ENCODE measurements around the gene CT47B1. TPM values are rescaled to one million over a fixed set of nuclear protein-coding genes. Genes with fewer than 3 reads are reported as not detected.
A peak's percentile ranks its signal among the peaks of the same experiment; 100 is the strongest.
"Not testable (repeated sequence)": the region's sequence is repeated elsewhere in the genome, so short reads cannot be mapped to it uniquely, and the experiment has no call there.

CT47B1 gene
- total RNA-seq (2014; rRNA removed; shearing (Covaris generic)) = not detected in 2 replicates

- DNase-seq (ENCODE audit: low read depth) = not testable (repeated sequence)
Measured at GRCh38 chrX:120875766-120876165, at the start of gene CT47B1. TSS of gene CT47B1 (minus strand) at chrX:120875866. CDS start at chrX:120875670, 196 bp downstream.

- no peak for DNase-seq (ENCODE audit: low read depth)
Measured at GRCh38 chrX:120874678-120875557, 748 bp downstream of the CT47B1 start.

GRCh38 chrX:120857240-120857639, 18.4 kb downstream of the CT47B1 start:
- DNase-seq (ENCODE audit: low read depth) = peak; percentile 2

GRCh38 chrX:120840827-120841226, 34.8 kb downstream of the CT47B1 start:
- DNase-seq (ENCODE audit: low read depth) = peak; percentile 13

GRCh38 chrX:120839491-120839890, 36.2 kb downstream of the CT47B1 start:
- peak; percentile 18 for DNase-seq (ENCODE audit: low read depth)

GRCh38 chrX:120827213-120827612, 48.5 kb downstream of the CT47B1 start:
- not testable (repeated sequence) for DNase-seq (ENCODE audit: low read depth)

GRCh38 chrX:120825146-120825545, 50.5 kb downstream of the CT47B1 start:
- DNase-seq (ENCODE audit: low read depth) = no peak

GRCh38 chrX:120824021-120824420, 51.6 kb downstream of the CT47B1 start:
- DNase-seq (ENCODE audit: low read depth) = no peak

- no peak for DNase-seq (ENCODE audit: low read depth)
Measured at GRCh38 chrX:120823556-120823955, 52.1 kb downstream of the CT47B1 start.

Other genes with a start within 250 kb of the CT47B1 start
- 35.2 and 35.3 TPM in 2 replicates for gene C1GALT1C1, start 245.8 kb downstream of the CT47B1 start, total RNA-seq (2014; rRNA removed; shearing (Covaris generic))
- gene CT47A11, start 61.3 kb upstream of the CT47B1 start, total RNA-seq (2014; rRNA removed; shearing (Covaris generic)) = not detected in 2 replicates
- gene CT47A10, start 66.2 kb upstream of the CT47B1 start, total RNA-seq (2014; rRNA removed; shearing (Covaris generic)) = not detected in 2 replicates
- gene CT47A9, start 71.0 kb upstream of the CT47B1 start, total RNA-seq (2014; rRNA removed; shearing (Covaris generic)) = not detected in 2 replicates
- not detected in 2 replicates for gene CT47A8, start 75.9 kb upstream of the CT47B1 start, total RNA-seq (2014; rRNA removed; shearing (Covaris generic))
- gene CT47A7, start 80.7 kb upstream of the CT47B1 start, total RNA-seq (2014; rRNA removed; shearing (Covaris generic)) = not detected in 2 replicates
- gene CT47A6, start 85.6 kb upstream of the CT47B1 start, total RNA-seq (2014; rRNA removed; shearing (Covaris generic)) = 5.0 and 13.3 TPM in 2 replicates
- gene CT47A5, start 90.5 kb upstream of the CT47B1 start, total RNA-seq (2014; rRNA removed; shearing (Covaris generic)) = not detected in 2 replicates
- not detected in 2 replicates for gene CT47A4, start 95.3 kb upstream of the CT47B1 start, total RNA-seq (2014; rRNA removed; shearing (Covaris generic))
- gene CT47A3, start 100.2 kb upstream of the CT47B1 start, total RNA-seq (2014; rRNA removed; shearing (Covaris generic)) = not detected in 2 replicates
- gene CT47A2, start 105.1 kb upstream of the CT47B1 start, total RNA-seq (2014; rRNA removed; shearing (Covaris generic)) = not detected in 2 replicates
- gene CT47A1, start 109.9 kb upstream of the CT47B1 start, total RNA-seq (2014; rRNA removed; shearing (Covaris generic)) = 3.5 and 11.9 TPM in 2 replicates
- 0.51 and 2.6 TPM in 2 replicates for gene GLUD2, start 171.7 kb upstream of the CT47B1 start, total RNA-seq (2014; rRNA removed; shearing (Covaris generic))

Measured in Daoy (cell line).